K562 (cell line): ENCODE results near the gene POC1B. TPM values are rescaled to one million over a fixed set of nuclear protein-coding genes. Genes with fewer than 3 reads are reported as not detected.

ENCODE experiments used
- ATAC-seq: fragments of 200-7000 bp; cut with Tn5 transposase; 3 replicates; pipeline ENCODE4 v1.9.1; 2020; ENCODE audit warnings: moderate library complexity
- BruUV-seq: library from RNA; stranded (reverse); fragments of 400-500 nt; replicated peaks from 2 replicates; lab custom pipeline; 2021; lab: Mats Ljungman, UMichigan
- CTCF ChIA-PET: fragments of 300-600 bp; formaldehyde crosslinking; extraction: SDS; loops from one replicate; lab custom pipeline; 2021; ENCODE audit warnings: low intra/inter-chr PET ratio; lab: Yijun Ruan, JAX
- POLR2A ChIA-PET: fragments of 300-600, 350-650 bp; sonication (Branson Sonifier 250); formaldehyde crosslinking; extraction: SDS; loops from one replicate; lab custom pipeline; 2021; ENCODE audit warnings: antibody characterized with exemption, inconsistent platforms; lab: Yijun Ruan, JAX
- DNase-seq, 4 experiments: peaks; one replicate each; pipeline versions ENCODE4 v3.0.0 to v3.0.0-alpha.2; 2011 to 2018; ENCODE audit warnings: low spot score in 3 of 4, mixed read lengths in 3 of 4; ENCODE audit errors: extremely low read depth in 1 of 4
- FAIRE-seq: peaks from 2 replicates; lab custom pipeline; 2011; peaks lifted over from hg19 to GRCh38; lab: Jason Lieb, UNC
- H2AFZ ChIP-seq: 2 replicates; pipeline ENCODE4 v1.6.0; 2011; ENCODE audit warnings: low read depth, low read length, control low read depth, inconsistent platforms
- H3K27ac ChIP-seq: fragments of 200-600 bp; 3 replicates; pipeline ENCODE4 v1.8.0; 2011; ENCODE audit warnings: low read depth, mild to moderate bottlenecking, control low read depth, inconsistent platforms, low read length, moderate library complexity, mixed read lengths; ENCODE audit errors: extremely low read depth
- H3K27me3 ChIP-seq, 2 experiments: fragments of 300-600 bp in 1 of 2; 2 replicates in 1 of 2; 3 replicates in 1 of 2; pipeline versions ENCODE4 v1.6.0 to v1.8.0; 2011; ENCODE audit warnings: inconsistent platforms in 2 of 2, low read length in 2 of 2, mild to moderate bottlenecking in 1 of 2, mixed read lengths in 1 of 2, moderate library complexity in 1 of 2; ENCODE audit not compliant: control insufficient read depth in 2 of 2, insufficient read depth in 2 of 2
- H3K36me3 ChIP-seq: fragments of 300-600 bp; 3 replicates; pipeline ENCODE4 v1.8.0; 2011; ENCODE audit warnings: mild to moderate bottlenecking, low read length, inconsistent platforms; ENCODE audit not compliant: control insufficient read depth, insufficient read depth
- H3K4me1 ChIP-seq, 2 experiments: fragments of 200-600 bp in 1 of 2; replicated peaks in 1 of 2; 2 replicates in 1 of 2; 3 replicates in 1 of 2; pipeline versions ENCODE4 v1.5.1 to v1.8.0; 2011; ENCODE audit warnings: inconsistent platforms in 2 of 2, low read length in 2 of 2, mild to moderate bottlenecking in 1 of 2, mixed read lengths in 1 of 2, moderate library complexity in 1 of 2; ENCODE audit not compliant: control insufficient read depth in 2 of 2, insufficient read depth in 2 of 2
- H3K4me2 ChIP-seq: 2 replicates; pipeline ENCODE4 v1.6.1; 2011; ENCODE audit warnings: low read length, control low read depth, inconsistent platforms, mixed read lengths; ENCODE audit not compliant: insufficient read depth
- H3K4me3 ChIP-seq: fragments of 200-600 bp; sonication (generic), shearing (Covaris generic); 2 replicates; pipeline ENCODE4 v1.5.1; 2016; ENCODE audit warnings: control low read depth, inconsistent platforms
- H3K79me2 ChIP-seq: fragments of 200-600 bp; 3 replicates; pipeline ENCODE4 v1.8.0; 2011; ENCODE audit warnings: low read length, inconsistent platforms; ENCODE audit not compliant: control insufficient read depth, insufficient read depth
- H3K9ac ChIP-seq, 2 experiments: 2 replicates each; pipeline versions ENCODE4 v1.6.0 to v1.6.1; 2011; ENCODE audit warnings: low read depth in 2 of 2, low read length in 2 of 2, control low read depth in 1 of 2, inconsistent platforms in 1 of 2, mild to moderate bottlenecking in 1 of 2, mixed read lengths in 1 of 2; ENCODE audit not compliant: insufficient read depth in 1 of 2
- H3K9me1 ChIP-seq: one replicate; pipeline ENCODE4 v1.6.0; 2011; ENCODE audit warnings: inconsistent platforms, mild to moderate bottlenecking, low read length, moderate library complexity; ENCODE audit not compliant: control insufficient read depth, insufficient read depth
- H3K9me3 ChIP-seq: replicated peaks from 2 replicates; pipeline ENCODE4 v1.5.1; 2011; ENCODE audit warnings: low read depth, low read length, inconsistent platforms; ENCODE audit not compliant: control insufficient read depth, insufficient read depth
- H4K20me1 ChIP-seq: replicated peaks from 2 replicates; pipeline ENCODE4 v1.6.1; 2011; ENCODE audit warnings: low read length, inconsistent platforms, mixed read lengths; ENCODE audit not compliant: control insufficient read depth, insufficient read depth
- DACH1 ChIP-seq: fragments of 450-650 bp; IDR thresholded peaks from 2 replicates; pipeline ENCODE4 v1.6.1; 2018; ENCODE audit not compliant: partially characterized antibody
- DIDO1 ChIP-seq: fragments of 450-650 bp; IDR thresholded peaks from 2 replicates; pipeline ENCODE4 v1.6.1; 2016; ENCODE audit warnings: low read depth, missing biosample characterization, missing genetic modification characterization
- NFYB ChIP-seq: IDR thresholded peaks from 2 replicates; pipeline ENCODE4 v1.6.1; 2011; ENCODE audit warnings: mild to moderate bottlenecking, moderate library complexity; ENCODE audit not compliant: insufficient read length; ENCODE audit errors: extremely low read depth
- NR1H2 ChIP-seq: sonication (generic); formaldehyde crosslinking; IDR thresholded peaks from 2 replicates; pipeline ENCODE4 v1.4.0; 2020; ENCODE audit warnings: mild to moderate bottlenecking, missing genetic modification reagents
- TAL1 ChIP-seq: fragments of 450-650 bp; IDR thresholded peaks from 2 replicates; pipeline ENCODE4 v1.6.1; 2016; ENCODE audit warnings: mild to moderate bottlenecking
- TCF3 ChIP-seq: sonication (generic); formaldehyde crosslinking; IDR thresholded peaks from 2 replicates; pipeline ENCODE4 v1.4.0; 2020; ENCODE audit warnings: mild to moderate bottlenecking, missing genetic modification reagents
- TCF7L2 ChIP-seq: fragments of 150-350 bp; IDR thresholded peaks from 2 replicates; pipeline ENCODE4 v1.6.1; 2016; ENCODE audit warnings: low read depth, mild to moderate bottlenecking, low read length, moderate library complexity
- TCFL5 ChIP-seq: fragments of 250-450 bp; sonication (Bioruptor Pico); conservative IDR thresholded peaks from 2 replicates; pipeline ENCODE4 v1.6.1; 2021; ENCODE audit warnings: mild to moderate bottlenecking, moderate library complexity, matching md5 sums
- ZNF212 ChIP-seq: fragments of 450-650 bp; formaldehyde crosslinking; IDR thresholded peaks from 2 replicates; pipeline ENCODE4 v1.4.0; 2020; ENCODE audit warnings: mild to moderate bottlenecking
- ZNF224 ChIP-seq: sonication (generic); formaldehyde crosslinking; IDR thresholded peaks from 2 replicates; pipeline ENCODE4 v1.8.0; 2022; ENCODE audit warnings: mild to moderate bottlenecking, missing genetic modification reagents
- ZNF347 ChIP-seq: fragments of 450-650 bp; formaldehyde crosslinking; IDR thresholded peaks from 2 replicates; pipeline ENCODE4 v1.4.0; 2020; ENCODE audit warnings: low read depth, mild to moderate bottlenecking, moderate library complexity
- WGBS: fragments of 100-300 bp; shearing (Covaris generic); methylation state at CpG from one replicate; pipeline ENCODE4 v1.1.6; 2016; ENCODE audit warnings: low coverage, mixed read lengths; ENCODE audit not compliant: insufficient coverage; ENCODE audit errors: missing lambda C conversion rate; 5-methylcytosine and 5-hydroxymethylcytosine counted together
- in situ Hi-C: fragments of 300-500 bp; cut with MboI; formaldehyde crosslinking; loops from 4 replicates; pipeline ENCODE4 v1.15.0; 2018; ENCODE audit warnings: inconsistent platforms, mixed read lengths
- intact Hi-C: fragments of 100-400 bp; cut with micrococcal nuclease; formaldehyde crosslinking; loops from 2 replicates; pipeline ENCODE4 v1.14.2; 2022
- polyA plus RNA-seq, 8 experiments: library from polyadenylated mRNA; depleted of rRNA in 4 of 8; stranded (reverse) in 5 of 8; unstranded in 3 of 8; fragments of >200 nt; fragmentation: Nextera tagmentation in 2 of 8; fragmentation: Illumina TruSeq in 1 of 8; extraction: Ambion mirVana in 2 of 8; extraction: Trizol in 1 of 8; gene quantifications; 2 replicates each; pipeline versions ENCODE4 v1.2.1 to v1.2.3, GENCODE V29; 2011 to 2014; ENCODE audit warnings: inconsistent platforms in 1 of 8, missing spikeins in 1 of 8
- total RNA-seq, 7 experiments: library from RNA; depleted of rRNA in 6 of 7; stranded (reverse); fragments of >200 nt in 6 of 7; fragmentation: Illumina TruSeq in 2 of 7; extraction: Trizol in 2 of 7; gene quantifications; 2 replicates each; pipeline versions ENCODE4 v1.2.1 to v1.2.3, GENCODE V29; 2011 to 2021; ENCODE audit warnings: low replicate concordance in 1 of 7
- TF ChIP-seq, protein P1 (sequence below): fragments of 250-450 bp; sonication (Bioruptor Pico); IDR thresholded peaks from 2 replicates; pipeline ENCODE4 v1.5.1; 2021; ENCODE audit warnings: mild to moderate bottlenecking
- TF ChIP-seq, protein P2 (sequence below): fragments of 450-650 bp; IDR thresholded peaks from 2 replicates; pipeline ENCODE4 v1.6.1; 2016; ENCODE audit warnings: low read depth

Gene POC1B
- total and polyA plus RNA-seq, 9 of the 15 experiments (the other 6 are each of a cell fraction or from before 2014, with no cell fraction given): 4.5 to 16.1 (median 10.4) TPM

GRCh38 chr12:89539426-89540223 is 13.8 kb upstream of the POC1B start:
- intact Hi-C loops: loop anchor here (5.0 to 10.0 kb wide), 3 partner anchors 315 to 1418 kb away; partner anchors contain the start of gene CCER1
- Histone ChIP-seq H3K36me3 (no peaks in the 10 kb centered on the region), H3K4me3 (no peak overlapping the region), H4K20me1 (no peaks in the 10 kb centered on the region), H3K4me1 (peaks cover 11 to 52% of the 10 kb centered on the region in 2 experiments), H2AFZ (no peak overlapping the region), H3K9ac (no peak overlapping the region), H3K9me3 (no peaks in the 10 kb centered on the region), H3K27me3 (no peaks in the 10 kb centered on the region), H3K9me1 (no peaks in the 10 kb centered on the region), H3K79me2 (no peaks in the 10 kb centered on the region), H3K27ac (no peak overlapping the region), H3K4me2 (peak overlapping the region; percentile 62)
- in situ Hi-C loops: loop anchor here (25.0 kb wide), 1 partner anchor 1298 kb away; no protein-coding TSS in a partner anchor
- CTCF ChIA-PET: no interaction called here
- 5% methylated on average over 5 of the region's 5 CpGs for WGBS
- peak; percentile 57 for ATAC-seq
- DNase-seq: peak in 2 of 4 experiments; percentile 40 to 54
- BruUV-seq: no TSS peak
- POLR2A ChIA-PET: interaction anchor here (0.6 to 1.8 kb wide), 6 partner anchors 13 to 889 kb away, joined by 3 to 4 read pairs (median 3); partner anchors contain the start of gene POC1B
- peak; percentile 42 for FAIRE-seq
- no peak for TF ChIP-seq ZNF224 (CRISPR knock-in tag)
- no peak for TF ChIP-seq ZNF212 (CRISPR knock-in tag)
- no peak for TF ChIP-seq TCF7L2
- TF ChIP-seq, protein P1, sequence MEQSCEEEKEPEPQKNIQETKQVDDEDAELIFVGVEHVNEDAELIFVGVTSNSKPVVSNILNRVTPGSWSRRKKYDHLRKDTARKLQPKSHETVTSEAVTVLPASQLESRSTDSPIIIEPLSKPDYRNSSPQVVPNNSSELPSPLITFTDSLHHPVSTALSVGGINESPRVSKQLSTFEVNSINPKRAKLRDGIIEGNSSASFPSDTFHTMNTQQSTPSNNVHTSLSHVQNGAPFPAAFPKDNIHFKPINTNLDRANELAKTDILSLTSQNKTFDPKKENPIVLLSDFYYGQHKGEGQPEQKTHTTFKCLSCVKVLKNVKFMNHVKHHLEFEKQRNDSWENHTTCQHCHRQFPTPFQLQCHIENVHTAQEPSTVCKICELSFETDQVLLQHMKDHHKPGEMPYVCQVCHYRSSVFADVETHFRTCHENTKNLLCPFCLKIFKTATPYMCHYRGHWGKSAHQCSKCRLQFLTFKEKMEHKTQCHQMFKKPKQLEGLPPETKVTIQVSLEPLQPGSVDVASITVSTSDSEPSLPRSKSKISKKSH (CRISPR knock-in tag): no peak
- TF ChIP-seq TCFL5 (CRISPR knock-in tag): no peak
- TF ChIP-seq DIDO1 (tag): no peak
- no peak for TF ChIP-seq DACH1
- TF ChIP-seq, protein P2, sequence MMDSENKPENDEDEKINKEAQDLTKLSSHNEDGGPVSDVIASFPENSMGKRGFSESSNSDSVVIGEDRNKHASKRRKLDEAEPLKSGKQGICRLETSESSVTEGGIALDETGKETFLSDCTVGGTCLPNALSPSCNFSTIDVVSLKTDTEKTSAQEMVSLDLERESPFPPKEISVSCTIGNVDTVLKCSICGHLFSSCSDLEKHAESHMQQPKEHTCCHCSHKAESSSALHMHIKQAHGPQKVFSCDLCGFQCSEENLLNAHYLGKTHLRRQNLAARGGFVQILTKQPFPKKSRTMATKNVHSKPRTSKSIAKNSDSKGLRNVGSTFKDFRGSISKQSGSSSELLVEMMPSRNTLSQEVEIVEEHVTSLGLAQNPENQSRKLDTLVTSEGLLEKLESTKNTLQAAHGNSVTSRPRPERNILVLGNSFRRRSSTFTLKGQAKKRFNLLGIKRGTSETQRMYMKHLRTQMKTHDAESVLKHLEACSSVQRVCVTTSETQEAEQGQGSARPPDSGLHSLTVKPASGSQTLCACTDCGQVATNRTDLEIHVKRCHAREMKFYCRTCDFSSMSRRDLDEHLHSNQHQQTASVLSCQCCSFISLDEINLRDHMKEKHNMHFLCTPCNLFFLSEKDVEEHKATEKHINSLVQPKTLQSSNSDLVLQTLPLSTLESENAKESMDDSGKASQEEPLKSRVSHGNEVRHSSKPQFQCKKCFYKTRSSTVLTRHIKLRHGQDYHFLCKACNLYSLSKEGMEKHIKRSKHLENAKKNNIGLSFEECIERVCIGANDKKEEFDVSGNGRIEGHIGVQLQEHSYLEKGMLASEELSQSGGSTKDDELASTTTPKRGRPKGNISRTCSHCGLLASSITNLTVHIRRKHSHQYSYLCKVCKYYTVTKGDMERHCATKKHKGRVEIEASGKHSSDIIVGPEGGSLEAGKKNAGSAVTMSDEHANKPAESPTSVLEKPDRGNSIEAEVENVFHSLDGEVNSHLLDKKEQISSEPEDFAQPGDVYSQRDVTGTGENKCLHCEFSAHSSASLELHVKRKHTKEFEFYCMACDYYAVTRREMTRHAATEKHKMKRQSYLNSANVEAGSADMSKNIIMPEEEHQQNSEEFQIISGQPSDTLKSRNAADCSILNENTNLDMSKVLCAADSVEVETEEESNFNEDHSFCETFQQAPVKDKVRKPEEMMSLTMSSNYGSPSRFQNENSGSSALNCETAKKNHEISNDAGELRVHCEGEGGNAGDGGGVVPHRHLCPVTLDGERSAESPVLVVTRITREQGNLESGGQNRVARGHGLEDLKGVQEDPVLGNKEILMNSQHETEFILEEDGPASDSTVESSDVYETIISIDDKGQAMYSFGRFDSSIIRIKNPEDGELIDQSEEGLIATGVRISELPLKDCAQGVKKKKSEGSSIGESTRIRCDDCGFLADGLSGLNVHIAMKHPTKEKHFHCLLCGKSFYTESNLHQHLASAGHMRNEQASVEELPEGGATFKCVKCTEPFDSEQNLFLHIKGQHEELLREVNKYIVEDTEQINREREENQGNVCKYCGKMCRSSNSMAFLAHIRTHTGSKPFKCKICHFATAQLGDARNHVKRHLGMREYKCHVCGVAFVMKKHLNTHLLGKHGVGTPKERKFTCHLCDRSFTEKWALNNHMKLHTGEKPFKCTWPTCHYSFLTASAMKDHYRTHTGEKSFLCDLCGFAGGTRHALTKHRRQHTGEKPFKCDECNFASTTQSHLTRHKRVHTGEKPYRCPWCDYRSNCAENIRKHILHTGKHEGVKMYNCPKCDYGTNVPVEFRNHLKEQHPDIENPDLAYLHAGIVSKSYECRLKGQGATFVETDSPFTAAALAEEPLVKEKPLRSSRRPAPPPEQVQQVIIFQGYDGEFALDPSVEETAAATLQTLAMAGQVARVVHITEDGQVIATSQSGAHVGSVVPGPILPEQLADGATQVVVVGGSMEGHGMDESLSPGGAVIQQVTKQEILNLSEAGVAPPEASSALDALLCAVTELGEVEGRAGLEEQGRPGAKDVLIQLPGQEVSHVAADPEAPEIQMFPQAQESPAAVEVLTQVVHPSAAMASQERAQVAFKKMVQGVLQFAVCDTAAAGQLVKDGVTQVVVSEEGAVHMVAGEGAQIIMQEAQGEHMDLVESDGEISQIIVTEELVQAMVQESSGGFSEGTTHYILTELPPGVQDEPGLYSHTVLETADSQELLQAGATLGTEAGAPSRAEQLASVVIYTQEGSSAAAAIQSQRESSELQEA: no peak
- TF ChIP-seq NFYB: no peak
- TF ChIP-seq TCF3 (CRISPR knock-in tag): peak; percentile 44; the same call in 1 of the 2 replicates
- TF ChIP-seq TAL1: peak; percentile 49
- no peak for TF ChIP-seq NR1H2
- no peak for TF ChIP-seq ZNF347 (CRISPR knock-in tag)
